ENCODE measurements around the gene RPH3AL. TPM values are rescaled to one million over a fixed set of nuclear protein-coding genes. Genes with fewer than 3 reads are reported as not detected.
A peak's percentile ranks its signal among the peaks of the same experiment; 100 is the strongest.
"Not testable (repeated sequence)": the region's sequence is repeated elsewhere in the genome, so short reads cannot be mapped to it uniquely, and the experiment has no call there.

Gene RPH3AL
- total and polyA plus RNA-seq, 12 donors: 3.6 to 11.1 (median 6.0) TPM

DNA sequence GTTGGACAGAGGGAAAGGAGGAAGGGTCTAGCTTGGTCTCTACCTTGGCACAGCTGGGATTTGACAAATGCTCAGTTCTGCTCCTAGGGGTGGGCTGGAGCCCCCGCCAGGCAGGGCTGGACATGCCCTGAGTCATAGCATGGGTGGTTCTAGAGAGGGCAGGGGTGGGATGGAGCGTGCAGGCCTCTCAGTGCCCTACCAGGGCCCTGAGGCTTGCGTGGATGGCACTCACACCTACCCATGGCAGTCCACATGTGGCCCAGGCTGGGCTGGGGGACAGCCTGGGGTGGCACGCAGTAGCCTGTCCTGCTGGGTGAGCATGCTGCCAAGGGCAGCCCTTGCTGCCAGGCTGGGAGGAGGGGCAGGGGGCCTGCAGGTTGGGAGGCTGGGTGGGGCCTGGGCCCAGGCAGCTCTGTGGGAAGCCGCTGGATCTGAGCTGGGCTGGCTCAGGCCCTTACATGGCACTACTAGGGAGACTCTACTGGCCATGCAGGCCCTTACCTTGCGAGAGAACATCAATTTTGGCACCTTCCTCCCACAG is 182.4 kb downstream of the RPH3AL start:
- H3K27ac ChIP-seq: no peak overlapping the region
- ATAC-seq (peak in 2 of 8 donors; percentile 14 to 22), DNase-seq (no peak)
- TF ChIP-seq CTCF (IDR thresholded peaks at IDR 0.05): no peak
- WGBS, 2 donors: 92 to 95% methylated on average over 6 of the region's 6 CpGs
- H3K9me3 ChIP-seq: no peaks in the 10 kb centered on the region
- peaks cover 0 to 13% (median 0%) of the 10 kb centered on the region in 9 donors for H3K36me3 ChIP-seq
- no peak overlapping the region for H3K4me3 ChIP-seq
- H3K4me1 ChIP-seq: no peaks in the 10 kb centered on the region
- intact Hi-C loops (cut with DNase I): no loop called here
- H3K27me3 ChIP-seq: peaks cover 0 to 3% (median 0%) of the 10 kb centered on the region in 7 donors

GRCh38 chr17:168614-169013 is 184.0 kb downstream of the RPH3AL start:
- H3K27me3 ChIP-seq; H3K4me1 ChIP-seq; DNase-seq; H3K4me3 ChIP-seq; H3K9me3 ChIP-seq; ATAC-seq; intact Hi-C loops (cut with DNase I); H3K27ac ChIP-seq: not testable (repeated sequence)
- H3K36me3 ChIP-seq: peaks cover 0 to 15% (median 0%) of the 10 kb centered on the region in 9 donors
- WGBS, 2 donors: 88 to 90% methylated on average over 9 of the region's 11 CpGs

- no peak for ATAC-seq
- TF ChIP-seq CTCF (IDR thresholded peaks at IDR 0.05): no peak
These were observed 186.7 kb downstream of the RPH3AL start for GRCh38 chr17:165939-166338.

DNA sequence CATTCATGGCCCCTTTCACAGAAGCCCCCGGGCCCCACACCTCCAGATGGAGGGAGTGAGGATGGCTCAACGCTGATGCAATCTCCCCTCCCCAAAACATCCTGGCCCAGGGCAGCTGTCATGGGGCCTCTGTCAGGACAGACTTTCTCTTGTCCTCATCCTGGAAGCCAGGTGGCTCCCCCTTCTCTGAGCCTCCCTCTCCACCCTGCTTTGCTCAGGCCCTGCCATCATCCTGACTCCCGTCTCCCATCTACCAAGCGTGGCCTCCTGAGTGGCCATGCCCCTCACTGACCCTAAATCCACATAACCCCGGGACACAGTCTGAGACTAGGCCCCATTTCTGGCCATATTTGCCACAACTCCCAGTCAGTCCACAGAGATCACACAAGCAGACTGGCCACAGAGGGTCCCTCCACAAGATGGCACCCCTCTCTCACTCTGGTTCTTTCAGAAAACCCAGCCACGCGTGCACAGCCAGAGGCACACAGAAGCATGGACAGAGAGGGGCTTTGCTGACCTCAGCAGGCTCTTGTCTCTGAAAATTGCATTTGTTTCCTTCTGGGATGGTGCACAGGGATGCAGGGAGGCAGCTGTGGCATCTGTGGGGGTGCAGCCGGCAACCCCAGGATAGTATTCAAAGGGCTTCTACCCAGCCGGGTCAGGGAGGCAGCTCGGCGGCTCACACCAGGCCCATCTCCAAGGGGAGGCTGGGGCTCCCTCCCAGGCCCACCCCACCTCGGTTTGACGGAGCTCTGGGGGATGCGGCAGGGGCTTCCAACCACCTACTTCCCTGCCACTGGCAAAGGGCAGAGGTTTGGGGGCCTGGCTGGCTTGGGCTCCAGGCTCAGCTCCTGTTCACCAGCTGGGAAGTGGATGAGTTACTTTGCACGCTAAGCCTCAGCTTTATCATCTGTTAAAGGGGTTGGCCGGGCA is 188.0 kb downstream of the RPH3AL start:
- ATAC-seq (peak; percentile 35 to 87 (median 80)), DNase-seq (peak in 1 of 2 donors; percentile 46)
- intact Hi-C loops (cut with DNase I): loop anchor here in 6 of 10 donors (5.0 kb wide), 1 partner anchor 223 kb away; no protein-coding TSS in a partner anchor
- Histone ChIP-seq H3K27ac (no peak overlapping the region), H3K4me1 (peaks cover 0 to 4% (median 0%) of the 10 kb centered on the region in 9 donors), H3K4me3 (no peak overlapping the region), H3K27me3 (no peaks in the 10 kb centered on the region), H3K9me3 (no peaks in the 10 kb centered on the region), H3K36me3 (peaks cover 0 to 44% (median 0%) of the 10 kb centered on the region in 9 donors)
- 72 to 75% methylated on average over 16 of the region's 16 CpGs for WGBS, 2 donors
- TF ChIP-seq CTCF (IDR thresholded peaks at IDR 0.05): peak in 8 of 9 donors; percentile 43 to 70 (median 63)

More at GRCh38 chr17:165939-166338, 186.7 kb downstream of the RPH3AL start:
- no peaks in the 10 kb centered on the region for H3K9me3 ChIP-seq
- DNase-seq: no peak
- no peak overlapping the region for H3K4me3 ChIP-seq
- no peaks in the 10 kb centered on the region for H3K27me3 ChIP-seq
- intact Hi-C loops (cut with DNase I): no loop called here
- no peak overlapping the region for H3K27ac ChIP-seq
- peaks cover 0 to 30% (median 0%) of the 10 kb centered on the region in 9 donors for H3K36me3 ChIP-seq
- H3K4me1 ChIP-seq: peaks cover 0 to 4% (median 0%) of the 10 kb centered on the region in 9 donors
- 89 to 93% methylated on average over 14 of the region's 14 CpGs for WGBS, 2 donors

Measured in heart right ventricle (tissue), 16 donors.